HepG2 (cell line): ENCODE results near the gene TBXA2R. TPM values are rescaled to one million over a fixed set of nuclear protein-coding genes. Genes with fewer than 3 reads are reported as not detected.

Experiments used
- HMGXB3 ChIP-seq: sonication (generic); formaldehyde crosslinking; IDR thresholded peaks from 2 replicates; pipeline ENCODE4 v1.4.0; 2020; ENCODE audit warnings: missing genetic modification reagents, borderline replicate concordance
- ZNF142 ChIP-seq: sonication (generic); formaldehyde crosslinking; IDR thresholded peaks from 2 replicates; pipeline ENCODE4 v1.4.0; 2020; ENCODE audit warnings: missing genetic modification reagents
- ZNF317 ChIP-seq: sonication (generic); formaldehyde crosslinking; IDR thresholded peaks from 2 replicates; pipeline ENCODE4 v1.5.0; 2020; ENCODE audit warnings: mild to moderate bottlenecking, missing genetic modification reagents
- ZNF318 ChIP-seq: sonication (generic); formaldehyde crosslinking; IDR thresholded peaks from 2 replicates; pipeline ENCODE4 v1.4.0; 2020; ENCODE audit warnings: mild to moderate bottlenecking, missing genetic modification reagents
- ZNF616 ChIP-seq: sonication (generic); formaldehyde crosslinking; IDR thresholded peaks from 2 replicates; pipeline ENCODE4 v1.5.0; 2020; ENCODE audit warnings: low read depth, mild to moderate bottlenecking, missing genetic modification reagents
- ZNF839 ChIP-seq: sonication (generic); formaldehyde crosslinking; IDR thresholded peaks from 2 replicates; pipeline ENCODE4 v1.4.0; 2020; ENCODE audit warnings: missing genetic modification reagents, mild to moderate bottlenecking, borderline replicate concordance
- polyA plus RNA-seq, 8 experiments: library from polyadenylated mRNA; depleted of rRNA in 3 of 8; stranded (reverse) in 7 of 8; unstranded in 1 of 8; fragments of >200 nt; fragmentation: Illumina TruSeq in 4 of 8; extraction: Trizol in 4 of 8; gene quantifications; 2 replicates each; pipeline versions ENCODE4 v1.2.1 to v1.2.3, GENCODE V29; 2011 to 2016; ENCODE audit warnings: low read depth in 4 of 8, missing spikeins in 1 of 8, mixed read lengths in 1 of 8; ENCODE audit not compliant: insufficient read depth in 1 of 8
- total RNA-seq, 5 experiments: library from RNA; depleted of rRNA; stranded (reverse); fragments of >200 nt; fragmentation: Illumina TruSeq; extraction: Trizol; gene quantifications; 2 replicates each; pipeline ENCODE4 v1.2.3, GENCODE V29; 2016; ENCODE audit warnings: low read depth in 1 of 5

The TBXA2R gene
- total and polyA plus RNA-seq, 2 of the 13 experiments (the other 11 are each of a cell fraction or from before 2014, with no cell fraction given) = 0.09 TPM; not detected in 1

- TF ChIP-seq ZNF142 (no peak), ZNF318 (no peak), ZNF317 (CRISPR knock-in tag) (no peak), ZNF839 (CRISPR knock-in tag) (no peak), HMGXB3 (CRISPR knock-in tag) (peak; percentile 13; the same call in 1 of the 2 replicates), ZNF616 (CRISPR knock-in tag) (peak; percentile 35; the same call in 1 of the 2 replicates)
Observed at GRCh38 chr19:3557461-3558248, 49.0 kb downstream of the TBXA2R start, which contains the start of gene MFSD12 (continued).
